OCI-LY1 (cell line): ENCODE measurements around the gene RARG.
A peak's percentile ranks its signal among the peaks of the same experiment; 100 is the strongest.

Source experiments
- H2AFZ ChIP-seq: fragments of 200-600 bp; sonication (generic), shearing (Covaris generic); 2 replicates; pipeline ENCODE4 v1.6.0; 2014; ENCODE audit warnings: antibody characterized with exemption, mild to moderate bottlenecking, low read length
- H3F3A ChIP-seq: fragments of 200-600 bp; sonication (generic), shearing (Covaris generic); 2 replicates; pipeline ENCODE4 v1.6.0; 2014; ENCODE audit warnings: mild to moderate bottlenecking, antibody characterized with exemption, low read length, moderate library complexity; ENCODE audit not compliant: insufficient read depth
- H3K27ac ChIP-seq: fragments of 200-600 bp; sonication (generic); 2 replicates; pipeline ENCODE4 v1.5.1; 2014; ENCODE audit warnings: low read length, mixed run types, mild to moderate bottlenecking, low read depth; ENCODE audit not compliant: poor library complexity, severe bottlenecking
- H3K27me3 ChIP-seq: fragments of 200-600 bp; sonication (generic); 2 replicates; pipeline ENCODE4 v1.6.0; 2014; ENCODE audit warnings: antibody characterized with exemption, mild to moderate bottlenecking, low read length, moderate library complexity; ENCODE audit not compliant: insufficient read depth
- H3K36me3 ChIP-seq: fragments of 200-600 bp; sonication (generic); 2 replicates; pipeline ENCODE4 v1.6.1; 2014; ENCODE audit warnings: mild to moderate bottlenecking, antibody characterized with exemption, low read length, moderate library complexity, mixed read lengths; ENCODE audit not compliant: insufficient read depth
- H3K4me1 ChIP-seq: fragments of 200-600 bp; sonication (generic); 2 replicates; pipeline ENCODE4 v1.5.1; 2014; ENCODE audit warnings: mild to moderate bottlenecking, low read length, moderate library complexity; ENCODE audit not compliant: insufficient read depth, severe bottlenecking
- H3K4me2 ChIP-seq: fragments of 200-600 bp; sonication (generic), shearing (Covaris generic); 2 replicates; pipeline ENCODE4 v1.6.1; 2014; ENCODE audit warnings: low read length
- H3K4me3 ChIP-seq: fragments of 200-600 bp; sonication (generic); 2 replicates; pipeline ENCODE4 v1.5.1; 2014; ENCODE audit warnings: low read length, low read depth, mild to moderate bottlenecking, mixed read lengths; ENCODE audit not compliant: poor library complexity, severe bottlenecking
- H3K79me2 ChIP-seq: fragments of 200-600 bp; shearing (Covaris generic); 2 replicates; pipeline ENCODE4 v1.6.1; 2016; ENCODE audit warnings: mixed run types, low read length, mixed read lengths; ENCODE audit not compliant: insufficient read depth
- H3K9ac ChIP-seq: fragments of 200-600 bp; sonication (generic), shearing (Covaris generic); 2 replicates; pipeline ENCODE4 v1.6.1; 2014; ENCODE audit warnings: mild to moderate bottlenecking, low read length, mixed read lengths
- H3K9me2 ChIP-seq: fragments of 200-600 bp; sonication (generic), shearing (Covaris generic); 2 replicates; pipeline ENCODE4 v1.6.1; 2014; ENCODE audit warnings: low read depth, mild to moderate bottlenecking, low read length, mixed read lengths
- H3K9me3 ChIP-seq: fragments of 200-600 bp; shearing (Covaris generic); 2 replicates; pipeline ENCODE4 v1.6.1; 2014; ENCODE audit warnings: low read length, mixed read lengths
- H4K20me1 ChIP-seq: fragments of 200-600 bp; sonication (generic), shearing (Covaris generic); 2 replicates; pipeline ENCODE4 v1.6.0; 2016; ENCODE audit warnings: mild to moderate bottlenecking, low read length; ENCODE audit not compliant: insufficient read depth
- EZH2 ChIP-seq: fragments of 200-600 bp; sonication (generic), shearing (Covaris generic); IDR thresholded peaks from 2 replicates; pipeline ENCODE4 v1.8.0; 2017; ENCODE audit warnings: borderline replicate concordance, mixed run types, mild to moderate bottlenecking, antibody characterized with exemption, low read length, moderate library complexity, mixed read lengths
- TF ChIP-seq, protein P1 (sequence below): fragments of 200-600 bp; sonication (generic), shearing (Covaris generic); IDR thresholded peaks from 2 replicates; pipeline ENCODE4 v1.5.1; 2017; ENCODE audit warnings: mild to moderate bottlenecking, antibody characterized with exemption, low read length, moderate library complexity, mixed read lengths

RARG gene

DNA sequence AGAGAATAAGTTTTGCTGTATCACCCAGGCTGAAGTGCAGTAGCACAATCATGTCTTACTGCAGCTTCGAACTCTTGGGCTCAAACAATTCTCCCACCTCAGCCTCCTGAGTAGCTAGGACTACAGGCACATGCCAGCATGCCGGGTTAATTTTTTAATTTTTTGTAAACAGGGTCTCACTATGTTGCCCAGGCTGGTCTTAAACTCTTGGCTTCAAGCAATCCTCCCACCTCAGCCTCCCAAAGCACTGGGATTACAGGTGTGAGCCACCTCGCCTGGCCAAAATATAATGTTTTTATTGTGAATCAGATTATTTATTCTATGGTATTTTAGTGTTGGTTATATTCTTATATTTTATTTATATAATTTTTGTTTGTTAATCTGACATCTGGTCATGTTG, 55.3 kb downstream of the RARG start:
- TF ChIP-seq, protein P1, sequence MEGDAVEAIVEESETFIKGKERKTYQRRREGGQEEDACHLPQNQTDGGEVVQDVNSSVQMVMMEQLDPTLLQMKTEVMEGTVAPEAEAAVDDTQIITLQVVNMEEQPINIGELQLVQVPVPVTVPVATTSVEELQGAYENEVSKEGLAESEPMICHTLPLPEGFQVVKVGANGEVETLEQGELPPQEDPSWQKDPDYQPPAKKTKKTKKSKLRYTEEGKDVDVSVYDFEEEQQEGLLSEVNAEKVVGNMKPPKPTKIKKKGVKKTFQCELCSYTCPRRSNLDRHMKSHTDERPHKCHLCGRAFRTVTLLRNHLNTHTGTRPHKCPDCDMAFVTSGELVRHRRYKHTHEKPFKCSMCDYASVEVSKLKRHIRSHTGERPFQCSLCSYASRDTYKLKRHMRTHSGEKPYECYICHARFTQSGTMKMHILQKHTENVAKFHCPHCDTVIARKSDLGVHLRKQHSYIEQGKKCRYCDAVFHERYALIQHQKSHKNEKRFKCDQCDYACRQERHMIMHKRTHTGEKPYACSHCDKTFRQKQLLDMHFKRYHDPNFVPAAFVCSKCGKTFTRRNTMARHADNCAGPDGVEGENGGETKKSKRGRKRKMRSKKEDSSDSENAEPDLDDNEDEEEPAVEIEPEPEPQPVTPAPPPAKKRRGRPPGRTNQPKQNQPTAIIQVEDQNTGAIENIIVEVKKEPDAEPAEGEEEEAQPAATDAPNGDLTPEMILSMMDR: no peak
- TF ChIP-seq EZH2: no peak
- Histone ChIP-seq H2AFZ (no peak overlapping the region), H3K27ac (no peak overlapping the region), H3K4me3 (no peak overlapping the region), H3K9me3 (no peaks in the 10 kb centered on the region), H3K79me2 (no peaks in the 10 kb centered on the region; the same call in 1 of the 2 replicates), H3F3A (no peaks in the 10 kb centered on the region), H3K9ac (no peak overlapping the region), H4K20me1 (no peaks in the 10 kb centered on the region), H3K4me2 (no peak overlapping the region), H3K9me2 (no peaks in the 10 kb centered on the region), H3K27me3 (no peaks in the 10 kb centered on the region), H3K4me1 (peaks cover 16% of the 10 kb centered on the region), H3K36me3 (peaks cover 3% of the 10 kb centered on the region)

DNA sequence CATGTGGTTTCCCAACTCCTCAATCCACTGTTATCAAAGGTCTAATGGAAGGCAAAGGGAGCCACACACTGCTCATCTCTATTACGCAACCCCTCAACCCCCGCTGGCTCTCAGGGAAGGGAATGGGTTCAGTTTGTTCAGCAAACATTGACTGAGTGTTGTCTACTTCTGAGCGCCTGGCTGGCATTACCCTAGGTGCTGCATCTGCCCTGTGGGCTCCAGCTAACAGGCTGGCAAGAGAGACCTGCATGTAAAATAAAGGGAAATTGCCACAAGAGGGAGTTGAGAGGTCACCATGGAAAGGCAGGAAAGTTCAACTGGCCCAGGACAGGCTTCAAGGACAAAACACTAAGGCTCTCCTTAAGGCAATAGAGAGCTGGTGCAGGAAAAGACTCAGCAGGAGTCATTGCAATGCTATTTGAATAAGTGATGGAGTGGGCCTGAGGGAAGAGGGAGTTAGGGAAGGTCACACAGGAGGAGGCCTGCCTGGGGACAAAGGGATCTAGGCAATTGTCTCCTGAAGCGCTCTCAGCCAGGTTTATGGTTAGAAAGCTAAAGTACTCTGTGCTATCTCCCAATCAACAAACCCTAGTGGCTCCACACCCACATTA, 57.0 kb downstream of the RARG start:
- H3K9ac ChIP-seq: no peak overlapping the region
- H4K20me1 ChIP-seq: no peaks in the 10 kb centered on the region
- H3K9me3 ChIP-seq: no peaks in the 10 kb centered on the region
- H3K27me3 ChIP-seq: no peaks in the 10 kb centered on the region
- no peak overlapping the region for H3K4me3 ChIP-seq
- no peaks in the 10 kb centered on the region for H3K36me3 ChIP-seq
- no peak overlapping the region for H3K27ac ChIP-seq
- no peak overlapping the region for H3K4me2 ChIP-seq
- no peaks in the 10 kb centered on the region for H3F3A ChIP-seq
- no peak overlapping the region for H2AFZ ChIP-seq
- H3K4me1 ChIP-seq: peaks cover 8% of the 10 kb centered on the region
- no peaks in the 10 kb centered on the region for H3K9me2 ChIP-seq
- H3K79me2 ChIP-seq: no peaks in the 10 kb centered on the region
- no peak for TF ChIP-seq EZH2
- TF ChIP-seq, protein P1: peak; percentile 27; the same call in 1 of the 2 replicates

DNA sequence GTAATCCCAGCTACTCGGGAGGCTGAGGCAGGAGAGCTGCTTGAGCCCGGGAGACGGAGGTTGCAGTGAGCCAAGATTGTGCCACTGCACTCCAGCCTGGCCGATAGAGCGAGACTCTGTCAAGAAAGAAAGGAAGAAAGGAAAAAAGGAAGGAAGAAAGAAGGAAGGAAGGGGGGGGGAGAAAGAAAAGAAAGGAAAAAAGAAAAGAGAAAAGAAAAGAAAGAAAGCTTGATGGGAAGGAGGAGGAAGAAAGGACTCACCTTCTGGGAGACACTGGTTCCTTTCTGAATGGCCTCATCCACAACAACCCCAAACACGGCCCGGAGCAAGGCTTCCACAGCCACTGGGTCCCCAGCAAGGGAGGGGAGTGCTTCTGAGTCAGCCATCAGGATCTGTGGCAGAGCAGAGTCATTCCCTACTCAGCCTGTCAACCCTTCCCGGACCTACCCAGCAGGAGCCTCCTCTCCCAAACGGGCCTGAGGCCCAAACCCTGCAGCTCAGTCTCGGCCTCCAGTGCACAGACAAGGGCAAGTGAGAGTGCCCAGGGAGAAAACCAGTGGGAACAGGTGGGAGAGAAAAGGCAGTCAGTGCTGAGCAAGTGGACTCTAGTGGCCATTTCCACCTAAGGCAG, 58.8 kb downstream of the RARG start:
- Histone ChIP-seq H3K4me2 (no peak overlapping the region), H3K9me3 (no peaks in the 10 kb centered on the region), H3K27me3 (no peaks in the 10 kb centered on the region), H3K27ac (no peak overlapping the region), H3K36me3 (no peaks in the 10 kb centered on the region; the same call in 1 of the 2 replicates), H2AFZ (no peak overlapping the region), H4K20me1 (no peaks in the 10 kb centered on the region), H3K4me1 (no peaks in the 10 kb centered on the region), H3K9ac (no peak overlapping the region), H3K79me2 (no peaks in the 10 kb centered on the region), H3K4me3 (no peak overlapping the region), H3K9me2 (no peaks in the 10 kb centered on the region), H3F3A (no peaks in the 10 kb centered on the region)
- TF ChIP-seq, protein P1: no peak
- no peak for TF ChIP-seq EZH2
